OCI-LY7 (cell line): ENCODE results near the gene ANKFY1. TPM values are rescaled to one million over a fixed set of nuclear protein-coding genes. Genes with fewer than 3 reads are reported as not detected.

ENCODE experiments used
- BruUV-seq: library from RNA; stranded (reverse); fragments of 400-500 nt; replicated peaks from 2 replicates; lab custom pipeline; 2021; lab: Mats Ljungman, UMichigan
- CTCF ChIA-PET: fragments of 300-600 bp; sonication (Branson Sonifier 250); formaldehyde crosslinking; loops from one replicate; lab custom pipeline; 2022; ENCODE audit warnings: antibody characterized with exemption; ENCODE audit not compliant: unreplicated experiment; lab: Charles Lee
- POLR2A ChIA-PET: fragments of 300-600 bp; sonication (Branson Sonifier 250); formaldehyde crosslinking; loops from one replicate; lab custom pipeline; 2022; ENCODE audit warnings: antibody characterized with exemption; lab: Charles Lee
- DNase-seq: peaks from one replicate; pipeline ENCODE4 v3.0.0-alpha.2; 2015; ENCODE audit warnings: low spot score
- H2AFZ ChIP-seq: fragments of 200-600 bp; sonication (generic), shearing (Covaris generic); 2 replicates; pipeline ENCODE4 v1.6.1; 2014; ENCODE audit warnings: mild to moderate bottlenecking, antibody characterized with exemption, low read length, moderate library complexity
- H3K27ac ChIP-seq: fragments of 200-600 bp; sonication (generic); 2 replicates; pipeline ENCODE4 v1.5.1; 2014; ENCODE audit warnings: mixed run types, low read depth, mild to moderate bottlenecking, moderate library complexity, low read length, inconsistent platforms; ENCODE audit not compliant: poor library complexity, severe bottlenecking
- H3K36me3 ChIP-seq: fragments of 200-600 bp; sonication (generic); 2 replicates; pipeline ENCODE4 v1.6.1; 2014; ENCODE audit warnings: mild to moderate bottlenecking, antibody characterized with exemption, low read length, moderate library complexity, mixed read lengths; ENCODE audit not compliant: insufficient read depth
- H3K4me1 ChIP-seq: fragments of 200-600 bp; sonication (generic); 2 replicates; pipeline ENCODE4 v1.5.1; 2014; ENCODE audit warnings: mild to moderate bottlenecking, low read length; ENCODE audit not compliant: insufficient read depth, poor library complexity, severe bottlenecking
- H3K4me2 ChIP-seq: fragments of 200-600 bp; sonication (generic); 2 replicates; pipeline ENCODE4 v1.6.1; 2014; ENCODE audit warnings: mild to moderate bottlenecking, low read length
- H3K4me3 ChIP-seq: fragments of 200-600 bp; sonication (generic); 2 replicates; pipeline ENCODE4 v1.5.1; 2014; ENCODE audit warnings: mild to moderate bottlenecking, low read depth, low read length; ENCODE audit not compliant: poor library complexity, severe bottlenecking
- H3K79me2 ChIP-seq: fragments of 200-600 bp; sonication (generic); 2 replicates; pipeline ENCODE4 v1.6.1; 2016; ENCODE audit warnings: low read depth, mild to moderate bottlenecking, low read length, moderate library complexity, mixed read lengths; ENCODE audit not compliant: insufficient read depth
- H3K9me2 ChIP-seq: fragments of 200-600 bp; sonication (generic); 2 replicates; pipeline ENCODE4 v1.6.1; 2016; ENCODE audit warnings: mild to moderate bottlenecking, low read length, mixed read lengths; ENCODE audit not compliant: insufficient read depth
- H3K9me3 ChIP-seq: fragments of 200-600 bp; sonication (generic); 2 replicates; pipeline ENCODE4 v1.6.1; 2014; ENCODE audit warnings: mild to moderate bottlenecking, mixed run types, low read length, mixed read lengths
- H4K20me1 ChIP-seq: fragments of 200-600 bp; sonication (generic); 2 replicates; pipeline ENCODE4 v1.6.1; 2014; ENCODE audit warnings: mild to moderate bottlenecking, antibody characterized with exemption, low read length, moderate library complexity, mixed read lengths; ENCODE audit not compliant: insufficient read depth
- CTCF ChIP-seq: fragments of 200-600 bp; sonication (generic); conservative IDR thresholded peaks from 2 replicates; pipeline ENCODE4 v1.5.1; 2014; ENCODE audit warnings: mild to moderate bottlenecking, antibody characterized with exemption, low read length, moderate library complexity, mixed read lengths
- EZH2phosphoT487 ChIP-seq: fragments of 200-600 bp; sonication (generic); IDR thresholded peaks from 2 replicates; pipeline ENCODE4 v1.6.1; 2018; ENCODE audit warnings: low read depth, borderline replicate concordance, mild to moderate bottlenecking, mixed run types, antibody characterized with exemption, low read length, moderate library complexity, mixed read lengths
- intact Hi-C: fragments of 100-400 bp; cut with micrococcal nuclease; formaldehyde crosslinking; loops from one replicate; pipeline ENCODE4 v1.10.0; 2022; ENCODE audit not compliant: unreplicated experiment
- total RNA-seq, 2 experiments: library from RNA; depleted of rRNA in 1 of 2; stranded (reverse); fragments of >200 nt in 1 of 2; shearing (Covaris generic) in 1 of 2; gene quantifications; 2 replicates each; pipeline ENCODE4 v1.2.3, GENCODE V29; 2014 to 2022

The ANKFY1 gene
- total RNA-seq, 2 experiments from 2014 or later, result 25.9 to 56.7 TPM

GRCh38 chr17:4247361-4247970, 16.3 kb downstream of the ANKFY1 start:
- no peak overlapping the region for H3K4me2 ChIP-seq
- H4K20me1 ChIP-seq, result peaks cover 32% of the 10 kb centered on the region
- POLR2A ChIA-PET, result interaction anchor here (1.7 kb wide), 1 partner anchor 14 kb away, joined by 4 read pairs; no protein-coding TSS in a partner anchor

DNA sequence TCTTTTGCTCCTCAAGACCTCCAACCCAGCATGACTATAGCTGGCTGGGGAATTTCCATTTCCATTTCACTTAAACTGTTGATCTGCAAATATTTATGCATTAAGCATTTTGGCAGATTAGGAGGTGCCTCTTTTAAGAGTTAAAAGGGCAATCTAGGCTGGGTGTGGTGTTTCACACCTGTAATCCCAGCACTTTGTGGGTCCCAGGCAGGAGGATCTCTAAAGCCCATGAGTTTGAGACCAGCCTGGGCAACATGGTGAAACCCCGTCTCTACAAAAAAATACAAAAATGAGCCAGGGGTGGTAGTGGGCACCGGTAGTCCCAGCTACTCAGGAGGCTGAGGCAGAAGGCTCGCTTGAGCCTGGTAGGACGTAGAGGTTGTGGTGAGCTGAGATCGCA, 17.1 kb downstream of the ANKFY1 start:
- intact Hi-C loops, result no loop called here
- H3K9me2 ChIP-seq, result no peaks in the 10 kb centered on the region
- no peaks in the 10 kb centered on the region for H3K9me3 ChIP-seq
- BruUV-seq, result no TSS peak
- no peak overlapping the region for H3K27ac ChIP-seq
- H3K4me3 ChIP-seq, result no peak overlapping the region
- H3K36me3 ChIP-seq, result peaks cover 39% of the 10 kb centered on the region; the same call in 1 of the 2 replicates
- POLR2A ChIA-PET, result interaction anchor here (1.7 kb wide), 1 partner anchor 14 kb away, joined by 4 read pairs; no protein-coding TSS in a partner anchor
- H3K79me2 ChIP-seq, result peaks cover 69% of the 10 kb centered on the region
- TF ChIP-seq EZH2phosphoT487, result no peak
- no peak for DNase-seq
- peaks cover 32% of the 10 kb centered on the region for H4K20me1 ChIP-seq
- peaks cover 4% of the 10 kb centered on the region for H3K4me1 ChIP-seq
- H2AFZ ChIP-seq, result no peak overlapping the region
- no peak overlapping the region for H3K4me2 ChIP-seq
- CTCF ChIA-PET, result no interaction called here

More at GRCh38 chr17:4247361-4247970, 16.3 kb downstream of the ANKFY1 start:
- Histone ChIP-seq H3K4me3 (no peak overlapping the region), H3K9me3 (no peaks in the 10 kb centered on the region), H3K36me3 (peaks cover 38% of the 10 kb centered on the region; the same call in 1 of the 2 replicates), H2AFZ (no peak overlapping the region), H3K9me2 (no peaks in the 10 kb centered on the region), H3K79me2 (peaks cover 77% of the 10 kb centered on the region), H3K27ac (no peak overlapping the region), H3K4me1 (peaks cover 4% of the 10 kb centered on the region)
- no TSS peak for BruUV-seq
- no peak for DNase-seq
- intact Hi-C loops, result no loop called here
- CTCF ChIA-PET, result no interaction called here
- no peak for TF ChIP-seq EZH2phosphoT487
- TF ChIP-seq CTCF, result no peak

GRCh38 chr17:4241535-4241934, 22.2 kb downstream of the ANKFY1 start:
- no peaks in the 10 kb centered on the region for H3K4me1 ChIP-seq
- ChIA-PET CTCF (no interaction called here), POLR2A (no interaction called here)
- intact Hi-C loops, result no loop called here
- no peak overlapping the region for H3K4me3 ChIP-seq
- H3K27ac ChIP-seq, result no peak overlapping the region
- no peak for DNase-seq
- H4K20me1 ChIP-seq, result no peaks in the 10 kb centered on the region; the same call in 1 of the 2 replicates
- no peaks in the 10 kb centered on the region for H3K9me2 ChIP-seq
- peaks cover 25% of the 10 kb centered on the region; the same call in 1 of the 2 replicates for H3K79me2 ChIP-seq
- no peak overlapping the region for H2AFZ ChIP-seq
- BruUV-seq, result no TSS peak
- H3K36me3 ChIP-seq, result peaks cover 55% of the 10 kb centered on the region
- no peaks in the 10 kb centered on the region for H3K9me3 ChIP-seq
- no peak overlapping the region for H3K4me2 ChIP-seq
- TF ChIP-seq CTCF (no peak), EZH2phosphoT487 (no peak)
